K562 (cell line): ENCODE results near the gene KLK14. TPM values are rescaled to one million over a fixed set of nuclear protein-coding genes. Genes with fewer than 3 reads are reported as not detected.

Source experiments
- CBFA2T2 ChIP-seq: fragments of 450-650 bp; conservative IDR thresholded peaks from 2 replicates; pipeline ENCODE4 v1.6.1; 2017; ENCODE audit warnings: mild to moderate bottlenecking
- CCNT2 ChIP-seq: IDR thresholded peaks from 2 replicates; pipeline ENCODE4 v1.6.1; 2011; ENCODE audit warnings: borderline replicate concordance, low read depth, mild to moderate bottlenecking, moderate library complexity, mixed read lengths, low read length; ENCODE audit not compliant: insufficient read length; ENCODE audit errors: extremely low read depth
- ELF4 ChIP-seq: fragments of 450-650 bp; formaldehyde crosslinking; IDR thresholded peaks from 2 replicates; pipeline ENCODE4 v1.4.0; 2022; ENCODE audit warnings: missing genetic modification characterization
- ETS2 ChIP-seq: IDR thresholded peaks from 2 replicates; pipeline ENCODE4 v1.6.1; 2016; ENCODE audit warnings: borderline replicate concordance, missing genetic modification characterization, mild to moderate bottlenecking, moderate library complexity, missing compliant biosample characterization; ENCODE audit not compliant: poor library complexity, severe bottlenecking
- FOXK2 ChIP-seq, 2 experiments: fragments of 450-650 bp; IDR thresholded peaks in 1 of 2; conservative IDR thresholded peaks in 1 of 2; 2 replicates each; pipeline ENCODE4 v1.6.1; 2016; ENCODE audit warnings: low read depth in 2 of 2, mild to moderate bottlenecking in 1 of 2
- GATAD2A ChIP-seq: fragments of 450-650 bp; IDR thresholded peaks from 2 replicates; pipeline ENCODE4 v1.6.1; 2017
- HMGN3 ChIP-seq: IDR thresholded peaks from 2 replicates; pipeline ENCODE4 v1.6.1; 2011; ENCODE audit warnings: borderline replicate concordance, low read depth, mild to moderate bottlenecking, mixed read lengths, low read length; ENCODE audit not compliant: insufficient read length; ENCODE audit errors: extremely low read depth
- NONO ChIP-seq, 2 experiments: fragments of 200-400 bp in 1 of 2; fragments of 450-650 bp in 1 of 2; formaldehyde crosslinking in 1 of 2; IDR thresholded peaks; 2 replicates each; pipeline ENCODE4 v1.6.1; 2017; ENCODE audit warnings: low read depth in 2 of 2, mild to moderate bottlenecking in 2 of 2, moderate library complexity in 2 of 2, low read length in 1 of 2
- POU5F1 ChIP-seq: fragments of 150-350 bp; IDR thresholded peaks from 2 replicates; pipeline ENCODE4 v1.6.1; 2014; ENCODE audit warnings: borderline replicate concordance, low read length, low read depth, mild to moderate bottlenecking; ENCODE audit not compliant: partially characterized antibody
- PRMT5 ChIP-seq: sonication (generic); formaldehyde crosslinking; IDR thresholded peaks from 2 replicates; pipeline ENCODE4 v1.5.0; 2020; ENCODE audit warnings: missing genetic modification reagents
- RBM17 ChIP-seq: fragments of 200-400 bp; formaldehyde crosslinking; IDR thresholded peaks from 2 replicates; pipeline ENCODE4 v1.6.1; 2017; ENCODE audit warnings: low read depth, mild to moderate bottlenecking, low read length, borderline replicate concordance
- ZNF121 ChIP-seq: sonication (generic); formaldehyde crosslinking; conservative IDR thresholded peaks from 2 replicates; pipeline ENCODE4 v1.8.0; 2022; ENCODE audit warnings: missing genetic modification reagents
- ZNF23 ChIP-seq: fragments of 250-450 bp; sonication (Bioruptor Pico); IDR thresholded peaks from 2 replicates; pipeline ENCODE4 v1.4.0; 2020; ENCODE audit warnings: mild to moderate bottlenecking
- ZNF316 ChIP-seq: fragments of 450-650 bp; IDR thresholded peaks from 2 replicates; pipeline ENCODE4 v1.6.1; 2016
- polyA plus RNA-seq, 8 experiments: library from polyadenylated mRNA; depleted of rRNA in 4 of 8; stranded (reverse) in 5 of 8; unstranded in 3 of 8; fragments of >200 nt; fragmentation: Nextera tagmentation in 2 of 8; fragmentation: Illumina TruSeq in 1 of 8; extraction: Ambion mirVana in 2 of 8; extraction: Trizol in 1 of 8; gene quantifications; 2 replicates each; pipeline versions ENCODE4 v1.2.1 to v1.2.3, GENCODE V29; 2011 to 2014; ENCODE audit warnings: inconsistent platforms in 1 of 8, missing spikeins in 1 of 8
- total RNA-seq, 7 experiments: library from RNA; depleted of rRNA in 6 of 7; stranded (reverse); fragments of >200 nt in 6 of 7; fragmentation: Illumina TruSeq in 2 of 7; extraction: Trizol in 2 of 7; gene quantifications; 2 replicates each; pipeline versions ENCODE4 v1.2.1 to v1.2.3, GENCODE V29; 2011 to 2021; ENCODE audit warnings: low replicate concordance in 1 of 7
- TF ChIP-seq, protein P1 (sequence below): sonication (generic); formaldehyde crosslinking; IDR thresholded peaks from 2 replicates; pipeline ENCODE4 v1.8.1; 2023; ENCODE audit warnings: mild to moderate bottlenecking, missing genetic modification reagents
- TF ChIP-seq, protein P2 (sequence below), 3 experiments: fragments of 200-800 bp in 1 of 3; fragments of 250-450 bp in 1 of 3; fragments of 450-650 bp in 1 of 3; sonication (Bioruptor Pico) in 1 of 3; sonication (Bioruptor generic) in 1 of 3; formaldehyde crosslinking in 1 of 3; IDR thresholded peaks; 2 replicates each; pipeline versions ENCODE4 v1.6.1 to v1.8.0; 2016 to 2022; ENCODE audit warnings: mild to moderate bottlenecking in 2 of 3, missing genetic modification characterization in 2 of 3, missing compliant biosample characterization in 1 of 3, moderate library complexity in 1 of 3
- TF ChIP-seq, protein P3 (sequence below): fragments of 450-650 bp; conservative IDR thresholded peaks from 2 replicates; pipeline ENCODE4 v1.6.1; 2016; ENCODE audit warnings: missing genetic modification characterization, low read depth, mild to moderate bottlenecking, control low read depth, missing compliant biosample characterization

Gene KLK14
- total and polyA plus RNA-seq, 9 of the 15 experiments (the other 6 are each of a cell fraction or from before 2014, with no cell fraction given) = not detected

DNA sequence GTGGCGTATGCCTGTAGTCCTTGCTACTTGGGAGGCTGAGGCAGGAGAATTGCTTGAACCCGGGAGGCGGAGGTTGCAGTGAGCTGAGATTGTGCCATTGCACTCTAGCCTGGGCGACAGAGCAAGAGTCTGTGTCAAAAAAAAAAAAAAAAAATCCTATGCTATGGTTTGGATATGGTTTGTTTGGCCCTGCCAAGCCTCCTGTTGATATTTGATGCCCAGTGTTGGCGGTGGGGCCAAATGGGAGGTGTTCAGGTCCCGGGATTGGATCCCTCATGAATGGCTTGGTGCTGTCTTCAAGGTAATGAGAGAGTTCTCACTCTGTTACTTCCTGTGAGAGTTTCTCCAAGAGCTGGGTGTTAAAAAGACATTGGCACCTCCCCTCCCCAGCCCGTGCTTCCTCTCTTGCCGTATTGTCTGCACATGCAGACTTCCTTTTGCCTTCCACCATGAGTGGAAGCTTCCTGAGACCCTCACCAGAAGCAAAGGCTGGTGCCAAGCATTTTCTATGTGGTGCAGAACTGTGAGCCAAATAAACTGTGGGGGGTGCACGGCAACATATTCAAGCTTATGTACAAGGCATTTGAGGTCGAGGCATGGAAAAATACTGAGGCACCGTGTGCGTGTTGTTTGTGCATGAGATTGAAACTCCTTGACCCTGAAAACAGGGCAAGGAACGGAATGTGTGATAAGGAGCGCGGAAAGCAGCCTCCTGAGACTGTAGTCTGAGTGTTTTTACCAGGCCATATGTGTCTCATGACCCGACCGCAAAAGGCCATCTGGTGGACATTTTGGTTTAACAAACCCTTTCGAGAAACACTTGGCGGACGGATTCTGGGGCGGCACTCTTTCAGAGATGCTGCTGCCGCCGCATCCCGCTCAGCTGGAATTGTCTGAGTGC, 49.3 kb upstream of the KLK14 start (continued):
- TF ChIP-seq, protein P1, sequence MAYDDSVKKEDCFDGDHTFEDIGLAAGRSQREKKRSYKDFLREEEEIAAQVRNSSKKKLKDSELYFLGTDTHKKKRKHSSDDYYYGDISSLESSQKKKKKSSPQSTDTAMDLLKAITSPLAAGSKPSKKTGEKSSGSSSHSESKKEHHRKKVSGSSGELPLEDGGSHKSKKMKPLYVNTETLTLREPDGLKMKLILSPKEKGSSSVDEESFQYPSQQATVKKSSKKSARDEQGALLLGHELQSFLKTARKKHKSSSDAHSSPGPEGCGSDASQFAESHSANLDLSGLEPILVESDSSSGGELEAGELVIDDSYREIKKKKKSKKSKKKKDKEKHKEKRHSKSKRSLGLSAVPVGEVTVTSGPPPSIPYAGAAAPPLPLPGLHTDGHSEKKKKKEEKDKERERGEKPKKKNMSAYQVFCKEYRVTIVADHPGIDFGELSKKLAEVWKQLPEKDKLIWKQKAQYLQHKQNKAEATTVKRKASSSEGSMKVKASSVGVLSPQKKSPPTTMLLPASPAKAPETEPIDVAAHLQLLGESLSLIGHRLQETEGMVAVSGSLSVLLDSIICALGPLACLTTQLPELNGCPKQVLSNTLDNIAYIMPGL (CRISPR knock-in tag) = no peak
- TF ChIP-seq NONO (IDR thresholded peaks at IDR 0.05; ENCODE audit: low read depth in 2 of 2, low read length in 1 of 2) (no peak), PRMT5 (CRISPR knock-in tag) (no peak), ETS2 (tag) (no peak), CBFA2T2 (peak; percentile 65), FOXK2 (conservative IDR thresholded peaks at IDR 0.05 in 1 of 2, IDR thresholded peaks at IDR 0.05 in 1 of 2; ENCODE audit: low read depth in 2 of 2) (peak; percentile 40 to 64; a peak in 1 of 4 replicates), ZNF23 (no peak), GATAD2A (no peak), ZNF316 (no peak), ZNF121 (no peak), POU5F1 (no peak), ELF4 (no peak), CCNT2 (no peak), HMGN3 (no peak), RBM17 (no peak)
- TF ChIP-seq, protein P2, sequence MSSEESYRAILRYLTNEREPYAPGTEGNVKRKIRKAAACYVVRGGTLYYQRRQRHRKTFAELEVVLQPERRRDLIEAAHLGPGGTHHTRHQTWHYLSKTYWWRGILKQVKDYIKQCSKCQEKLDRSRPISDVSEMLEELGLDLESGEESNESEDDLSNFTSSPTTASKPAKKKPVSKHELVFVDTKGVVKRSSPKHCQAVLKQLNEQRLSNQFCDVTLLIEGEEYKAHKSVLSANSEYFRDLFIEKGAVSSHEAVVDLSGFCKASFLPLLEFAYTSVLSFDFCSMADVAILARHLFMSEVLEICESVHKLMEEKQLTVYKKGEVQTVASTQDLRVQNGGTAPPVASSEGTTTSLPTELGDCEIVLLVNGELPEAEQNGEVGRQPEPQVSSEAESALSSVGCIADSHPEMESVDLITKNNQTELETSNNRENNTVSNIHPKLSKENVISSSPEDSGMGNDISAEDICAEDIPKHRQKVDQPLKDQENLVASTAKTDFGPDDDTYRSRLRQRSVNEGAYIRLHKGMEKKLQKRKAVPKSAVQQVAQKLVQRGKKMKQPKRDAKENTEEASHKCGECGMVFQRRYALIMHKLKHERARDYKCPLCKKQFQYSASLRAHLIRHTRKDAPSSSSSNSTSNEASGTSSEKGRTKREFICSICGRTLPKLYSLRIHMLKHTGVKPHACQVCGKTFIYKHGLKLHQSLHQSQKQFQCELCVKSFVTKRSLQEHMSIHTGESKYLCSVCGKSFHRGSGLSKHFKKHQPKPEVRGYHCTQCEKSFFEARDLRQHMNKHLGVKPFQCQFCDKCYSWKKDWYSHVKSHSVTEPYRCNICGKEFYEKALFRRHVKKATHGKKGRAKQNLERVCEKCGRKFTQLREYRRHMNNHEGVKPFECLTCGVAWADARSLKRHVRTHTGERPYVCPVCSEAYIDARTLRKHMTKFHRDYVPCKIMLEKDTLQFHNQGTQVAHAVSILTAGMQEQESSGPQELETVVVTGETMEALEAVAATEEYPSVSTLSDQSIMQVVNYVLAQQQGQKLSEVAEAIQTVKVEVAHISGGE (CRISPR knock-in tag; IDR thresholded peaks at IDR 0.05) = peak in 2 of 3 experiments; percentile 52 to 90; a peak in 2 of 6 replicates
- TF ChIP-seq, protein P3, sequence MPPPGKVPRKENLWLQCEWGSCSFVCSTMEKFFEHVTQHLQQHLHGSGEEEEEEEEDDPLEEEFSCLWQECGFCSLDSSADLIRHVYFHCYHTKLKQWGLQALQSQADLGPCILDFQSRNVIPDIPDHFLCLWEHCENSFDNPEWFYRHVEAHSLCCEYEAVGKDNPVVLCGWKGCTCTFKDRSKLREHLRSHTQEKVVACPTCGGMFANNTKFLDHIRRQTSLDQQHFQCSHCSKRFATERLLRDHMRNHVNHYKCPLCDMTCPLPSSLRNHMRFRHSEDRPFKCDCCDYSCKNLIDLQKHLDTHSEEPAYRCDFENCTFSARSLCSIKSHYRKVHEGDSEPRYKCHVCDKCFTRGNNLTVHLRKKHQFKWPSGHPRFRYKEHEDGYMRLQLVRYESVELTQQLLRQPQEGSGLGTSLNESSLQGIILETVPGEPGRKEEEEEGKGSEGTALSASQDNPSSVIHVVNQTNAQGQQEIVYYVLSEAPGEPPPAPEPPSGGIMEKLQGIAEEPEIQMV (tag) = no peak
